ENCODE data around the gene HDAC4.
A peak's percentile ranks its signal among the peaks of the same experiment; 100 is the strongest.

HDAC4 gene

DNA sequence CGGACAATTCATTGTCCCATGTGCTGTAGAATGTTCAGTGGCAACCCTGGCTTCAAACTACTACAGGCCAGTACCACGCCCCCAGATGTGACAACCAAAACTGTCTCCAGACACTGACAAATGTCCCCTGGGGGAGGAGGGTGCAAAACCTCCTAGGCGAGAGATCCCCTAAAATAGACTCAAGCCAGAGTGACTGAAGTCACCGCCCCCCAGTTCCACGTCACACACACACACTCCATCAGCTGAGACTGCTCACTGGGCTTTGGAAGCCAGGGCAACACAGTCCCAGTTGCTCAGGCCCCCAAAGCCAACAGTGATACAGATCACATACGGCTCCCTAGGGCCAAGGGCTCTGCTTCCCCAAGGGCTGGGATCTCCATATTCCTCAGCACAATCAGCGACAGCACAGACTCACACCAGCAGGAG, 19.1 kb downstream of the HDAC4 start:
- no peak for DNase-seq

DNA sequence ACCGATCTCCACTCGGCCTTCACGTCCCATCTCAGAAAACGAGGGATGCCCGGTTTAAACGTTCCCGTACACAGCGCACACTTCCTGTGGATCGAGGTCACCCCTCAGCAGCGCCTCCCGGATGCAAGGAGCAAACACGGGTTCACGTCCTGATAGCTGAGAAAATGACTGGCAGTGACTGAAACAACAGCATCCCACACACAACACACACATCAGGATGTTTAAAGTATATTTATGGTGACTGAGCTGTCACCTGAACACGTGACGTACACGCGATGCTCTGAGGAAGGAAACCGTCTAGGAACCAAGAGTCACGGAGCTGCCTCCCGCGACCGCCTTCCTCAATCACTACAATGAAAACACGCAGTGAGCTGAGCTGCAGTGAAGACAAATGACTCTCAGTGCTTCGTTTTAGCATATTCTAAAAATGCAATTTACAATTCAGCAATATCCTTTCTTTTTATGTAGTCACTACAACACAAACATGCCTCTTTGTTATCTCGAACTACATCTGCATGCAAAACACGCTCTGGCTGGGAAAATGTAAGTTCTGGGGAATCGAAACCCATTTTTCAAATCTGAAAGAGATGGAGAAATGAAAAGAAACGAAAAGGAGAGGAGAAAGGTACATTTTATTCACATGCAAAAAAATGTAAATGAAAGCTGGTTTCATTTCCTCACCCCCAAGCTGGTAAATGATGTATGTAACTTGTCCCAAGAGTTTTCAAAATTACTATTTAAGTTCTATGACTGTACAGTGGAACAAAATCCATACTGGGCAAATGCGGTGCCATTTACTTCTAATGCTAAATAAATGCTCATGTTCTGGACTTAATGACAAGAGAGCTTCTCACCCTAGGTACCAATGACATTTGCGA, 19.8 kb downstream of the HDAC4 start:
- DNase-seq, result no peak

DNA sequence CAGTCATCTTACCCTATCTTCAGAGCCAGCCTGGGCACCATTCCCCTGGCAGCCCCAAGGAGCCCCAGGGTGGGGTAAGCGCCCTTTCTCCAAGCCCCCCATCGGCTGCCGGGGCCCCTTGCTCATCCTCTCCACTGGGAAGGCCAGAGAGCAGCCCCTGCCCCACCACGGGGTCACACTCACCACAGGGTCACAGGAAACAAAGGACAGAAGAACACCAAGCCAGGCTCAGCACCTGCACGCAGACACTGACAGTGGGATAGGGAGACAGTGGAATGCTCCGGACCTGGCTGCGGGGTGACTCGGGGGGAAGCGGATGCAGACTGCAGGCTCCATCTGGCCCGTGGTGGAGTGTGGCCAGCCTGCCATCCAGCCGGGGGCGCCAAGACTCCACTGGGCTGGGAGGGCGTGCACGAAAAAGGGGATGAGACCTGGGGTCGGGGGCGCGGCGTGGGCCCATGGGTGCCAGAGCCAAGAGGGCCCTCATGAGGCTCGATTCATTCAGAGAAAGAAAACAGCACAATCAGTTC, 21.1 kb downstream of the HDAC4 start:
- peak in 1 of 2 experiments; percentile 14 for DNase-seq

DNA sequence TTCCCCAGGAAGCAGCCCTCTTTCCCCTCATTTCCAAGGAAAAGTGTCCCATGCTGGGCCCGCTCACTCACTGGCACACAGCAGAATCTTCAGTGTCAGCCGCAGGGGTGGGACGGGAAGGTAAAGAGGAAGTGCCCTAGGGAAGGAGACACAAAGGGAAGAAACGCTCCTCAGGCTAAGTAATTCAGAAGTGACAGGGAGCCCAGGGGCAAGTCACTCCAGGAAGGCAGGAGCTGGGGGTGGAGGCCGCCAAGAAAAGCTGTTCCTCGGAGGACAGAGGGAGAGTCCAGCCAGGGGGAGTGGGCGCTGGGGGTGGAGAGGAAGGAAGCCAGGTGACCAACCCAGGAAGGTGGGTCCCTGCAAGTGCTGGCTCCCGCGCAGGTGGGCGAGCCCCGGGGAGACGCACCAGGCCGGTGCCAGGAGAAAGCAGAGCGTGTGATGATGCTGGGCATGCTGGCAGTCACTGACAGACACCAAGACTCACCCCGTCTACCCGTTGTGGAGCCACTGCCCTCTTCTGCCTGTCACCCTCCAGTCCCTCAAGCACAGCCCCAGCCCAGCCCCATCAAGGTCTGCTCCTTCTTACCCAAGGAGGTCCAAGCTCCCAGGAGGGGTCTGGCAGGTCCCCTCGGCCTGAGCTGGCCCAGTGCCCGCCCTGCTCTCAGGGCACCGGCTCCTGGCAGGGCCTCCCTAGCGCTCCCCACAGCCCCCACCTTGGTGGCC, 21.7 kb downstream of the HDAC4 start:
- DNase-seq, result no peak

DNA sequence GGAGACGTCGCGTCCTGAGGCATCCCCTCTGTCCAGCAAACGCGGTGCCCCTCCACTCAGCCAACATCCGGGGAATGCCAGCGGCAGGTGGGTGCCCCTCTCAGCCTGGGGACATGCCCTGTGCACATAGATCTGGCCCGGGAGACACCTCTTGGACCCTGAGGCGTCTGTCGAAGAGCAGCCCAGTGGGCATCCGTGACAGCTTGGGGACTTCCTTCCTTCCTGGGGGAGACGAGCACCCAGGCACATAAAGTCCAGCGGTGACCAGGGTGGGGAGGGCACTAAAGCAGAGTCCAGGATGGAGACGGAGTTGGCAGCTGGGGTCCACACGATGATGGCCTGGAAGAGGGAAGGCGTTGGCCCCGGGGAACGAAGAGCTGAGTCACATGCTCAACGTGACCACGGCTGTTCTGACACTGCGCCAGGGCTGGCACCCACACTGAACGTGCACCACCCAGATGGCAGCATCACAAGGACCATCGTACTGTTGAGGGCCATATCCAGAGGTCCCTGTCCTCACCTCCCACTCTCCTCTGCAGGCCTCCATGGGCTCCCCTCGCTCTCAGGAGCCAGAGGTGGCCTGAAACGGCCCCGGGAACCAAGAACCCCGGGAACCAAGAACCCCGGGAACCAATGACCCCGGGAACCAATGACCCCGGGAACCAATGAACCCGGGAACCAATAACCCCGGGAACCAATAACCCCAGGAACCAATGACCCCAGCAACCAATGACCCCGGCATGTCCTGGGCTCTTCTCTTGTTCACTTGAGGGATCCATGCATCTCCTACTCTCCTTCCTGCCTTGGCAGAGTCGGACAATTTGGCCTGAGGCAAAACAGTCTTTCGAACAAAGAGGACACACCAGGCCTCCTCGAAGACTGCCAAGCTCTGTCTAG, 22.6 kb downstream of the HDAC4 start:
- DNase-seq, result no peak

DNA sequence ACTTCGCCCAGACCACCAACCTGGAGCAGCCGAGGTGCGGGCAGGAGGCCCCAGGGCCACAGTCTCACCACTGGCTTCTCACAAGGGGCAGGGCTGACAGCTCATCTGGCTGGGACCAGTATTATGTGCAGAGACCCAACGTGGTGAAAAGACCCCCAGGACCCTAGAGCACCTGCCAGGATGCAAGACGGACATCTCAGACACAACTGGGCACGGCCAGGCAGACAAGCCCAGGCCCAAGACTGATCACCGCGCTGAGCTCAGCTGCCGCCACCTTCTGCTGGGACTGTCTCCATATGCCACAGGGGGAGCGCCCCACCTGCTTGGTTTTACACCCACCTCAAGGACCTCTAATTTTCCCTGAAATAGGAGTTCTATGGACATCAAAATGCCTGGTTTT, 23.2 kb downstream of the HDAC4 start:
- DNase-seq, result no peak

DNA sequence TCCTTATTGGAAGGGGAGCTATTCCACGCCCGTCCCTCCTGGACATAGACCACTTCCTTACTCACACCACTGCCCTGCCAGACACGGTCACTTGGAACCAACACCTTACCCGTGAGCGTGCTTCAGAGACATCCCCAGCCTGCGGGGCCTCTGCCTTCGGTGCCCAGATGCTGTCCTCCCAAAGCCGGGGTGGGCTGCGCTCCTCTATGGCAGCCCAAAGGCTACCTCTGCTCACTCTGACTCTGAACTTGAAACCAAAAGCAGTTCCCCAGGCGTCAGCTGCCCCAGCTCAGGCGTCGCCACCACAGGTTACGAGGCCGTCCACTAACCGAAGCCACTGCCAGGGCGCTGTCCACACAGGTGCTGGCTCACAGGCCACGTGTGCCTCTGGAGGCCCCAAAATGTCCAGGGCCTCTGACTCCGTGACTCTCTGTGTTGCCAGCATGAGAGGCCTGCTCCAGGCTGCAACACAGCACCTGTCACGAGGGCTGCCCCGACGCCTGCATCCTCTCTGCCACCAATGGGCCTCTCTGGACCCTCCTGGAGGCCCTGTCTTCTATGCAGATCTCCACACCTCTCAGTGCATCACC, 23.8 kb downstream of the HDAC4 start:
- no peak for DNase-seq

DNA sequence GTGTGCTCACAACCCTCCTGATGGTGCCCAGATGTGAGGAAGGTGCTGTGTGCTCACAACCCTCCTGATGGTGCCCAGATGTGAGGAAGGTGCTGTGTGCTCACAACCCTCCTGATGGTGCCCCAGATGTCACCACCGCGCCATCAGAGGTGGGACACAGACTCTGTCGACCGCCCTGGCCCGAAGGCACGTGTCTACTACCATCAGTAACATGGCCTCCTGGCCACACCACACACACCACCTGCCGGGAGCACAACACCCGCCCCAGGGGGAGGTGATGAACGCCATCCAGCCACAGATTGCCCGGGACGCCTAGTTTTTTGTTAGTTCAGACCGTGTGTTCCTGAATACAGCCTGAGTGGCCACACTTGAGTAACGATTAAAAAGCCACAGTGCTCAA, 24.5 kb downstream of the HDAC4 start:
- DNase-seq, result no peak

DNA sequence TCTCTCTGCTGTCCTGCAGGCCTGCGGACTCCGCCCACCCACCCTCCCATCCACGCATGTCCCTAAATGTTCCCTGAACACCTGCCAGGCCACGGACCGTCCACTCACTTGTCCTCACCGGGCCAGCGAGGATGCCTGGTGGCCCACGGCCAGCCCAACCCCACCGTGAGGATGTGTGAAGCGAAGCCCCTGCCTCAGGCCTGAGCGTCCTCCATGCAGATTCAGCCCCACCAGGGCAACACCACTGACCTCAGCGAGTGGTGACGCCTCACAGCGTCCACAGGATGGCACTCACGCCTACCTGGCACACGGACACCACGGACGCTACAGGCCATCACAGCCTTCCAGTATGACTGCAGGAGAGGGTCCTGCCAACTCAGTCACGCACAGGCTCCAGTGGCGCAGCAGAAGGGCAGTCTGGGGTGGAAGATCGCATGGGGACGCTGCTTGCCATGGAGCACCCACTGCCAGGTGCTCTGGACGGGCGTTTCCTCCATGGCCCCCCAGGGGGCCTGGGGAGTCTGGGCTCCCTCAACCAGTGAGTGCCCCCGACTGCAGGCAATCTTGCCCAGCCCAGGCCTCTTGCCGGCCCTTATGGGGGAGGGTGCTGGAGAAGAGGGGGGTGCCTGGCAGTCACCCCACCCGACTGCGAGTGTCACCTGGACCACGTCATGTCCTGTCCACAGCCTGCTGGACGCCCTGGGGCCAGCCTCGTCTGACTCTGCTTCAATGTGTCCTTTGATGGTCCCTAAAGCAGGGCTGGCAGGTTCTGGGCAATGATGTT, 25.4 kb downstream of the HDAC4 start:
- no peak for DNase-seq

DNA sequence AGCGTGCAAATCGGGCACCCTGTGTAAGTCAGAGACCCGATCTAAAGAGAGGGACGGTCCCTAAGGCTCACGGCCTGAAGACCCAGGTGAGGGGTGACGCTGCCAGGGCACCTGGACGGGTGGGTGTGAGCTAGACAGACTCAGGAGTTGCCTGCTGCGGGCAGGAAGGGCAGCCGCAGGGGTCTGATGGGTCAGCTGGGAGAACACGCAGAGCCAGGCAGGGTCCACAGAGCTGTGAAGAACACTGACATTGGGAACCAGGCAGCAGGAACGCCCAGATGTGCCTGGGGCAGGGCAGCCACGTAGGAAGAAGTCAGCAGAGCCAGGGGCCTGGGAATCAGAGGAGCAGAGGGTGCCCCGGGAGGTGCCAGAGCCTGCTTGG, 25.9 kb downstream of the HDAC4 start:
- no peak for DNase-seq

DNA sequence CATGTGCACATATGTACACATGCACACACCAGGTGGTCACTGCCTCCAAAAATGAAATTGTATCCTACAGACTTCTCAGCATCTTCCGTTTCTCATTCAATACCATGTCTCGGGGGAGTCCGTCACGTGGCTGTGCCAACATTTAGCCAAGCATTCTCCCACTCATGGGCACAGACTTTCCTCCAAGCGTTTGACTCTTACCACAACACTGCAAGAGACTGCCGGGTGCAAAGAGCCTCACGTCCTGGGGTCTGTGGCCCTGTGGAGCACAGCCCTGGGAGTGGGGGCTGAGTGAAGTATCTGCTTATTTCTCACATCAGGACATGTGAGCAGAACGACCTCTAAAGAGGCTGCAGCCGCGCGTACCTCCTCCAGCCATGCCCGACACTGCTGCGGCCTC, 28.0 kb downstream of the HDAC4 start:
- no peak for DNase-seq

DNA sequence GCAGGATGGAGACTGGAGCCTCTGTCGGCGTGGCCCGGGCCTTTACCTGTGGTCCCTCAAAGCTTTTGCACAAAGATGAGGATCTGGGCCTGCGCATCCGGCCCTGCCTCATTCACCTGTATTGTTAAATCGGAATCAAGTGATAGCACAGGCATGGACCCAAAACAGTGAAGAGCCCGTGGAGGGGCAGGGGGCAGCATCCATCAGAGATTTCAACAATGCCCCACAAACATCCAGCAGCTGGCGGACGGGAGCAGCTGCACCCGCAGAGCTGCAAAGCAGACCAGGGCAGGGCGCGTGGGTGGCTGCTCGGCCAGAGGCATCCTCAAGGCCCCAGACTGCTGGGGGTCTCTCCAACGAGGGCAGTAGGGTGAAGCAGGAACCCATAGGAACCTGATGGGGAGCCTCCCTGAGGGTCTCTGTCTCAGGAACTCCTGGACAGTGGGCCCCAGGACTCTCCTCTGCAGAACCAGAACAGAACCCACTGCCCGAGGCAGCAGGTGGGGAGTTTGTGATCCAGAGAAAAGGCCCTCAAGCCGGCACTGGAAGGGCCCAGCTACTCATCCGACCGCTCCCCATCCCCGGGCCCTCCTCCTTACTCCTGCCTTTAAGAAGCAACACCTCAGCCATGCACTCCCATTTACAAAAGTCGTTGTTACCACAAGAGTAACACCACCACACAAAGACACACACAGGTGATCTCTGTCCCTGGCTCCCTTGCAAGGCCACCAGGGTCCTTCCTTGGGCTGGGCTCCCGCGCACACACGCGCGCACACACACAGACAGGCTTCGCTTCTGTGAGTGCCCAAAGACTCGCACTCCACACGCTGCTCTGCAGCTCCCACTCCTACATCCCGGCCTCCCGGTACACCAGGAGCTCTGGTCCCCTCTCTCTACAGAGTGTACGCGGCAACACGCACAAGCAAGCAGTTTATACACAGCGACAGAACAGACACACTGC, 28.8 kb downstream of the HDAC4 start:
- no peak for DNase-seq

DNA sequence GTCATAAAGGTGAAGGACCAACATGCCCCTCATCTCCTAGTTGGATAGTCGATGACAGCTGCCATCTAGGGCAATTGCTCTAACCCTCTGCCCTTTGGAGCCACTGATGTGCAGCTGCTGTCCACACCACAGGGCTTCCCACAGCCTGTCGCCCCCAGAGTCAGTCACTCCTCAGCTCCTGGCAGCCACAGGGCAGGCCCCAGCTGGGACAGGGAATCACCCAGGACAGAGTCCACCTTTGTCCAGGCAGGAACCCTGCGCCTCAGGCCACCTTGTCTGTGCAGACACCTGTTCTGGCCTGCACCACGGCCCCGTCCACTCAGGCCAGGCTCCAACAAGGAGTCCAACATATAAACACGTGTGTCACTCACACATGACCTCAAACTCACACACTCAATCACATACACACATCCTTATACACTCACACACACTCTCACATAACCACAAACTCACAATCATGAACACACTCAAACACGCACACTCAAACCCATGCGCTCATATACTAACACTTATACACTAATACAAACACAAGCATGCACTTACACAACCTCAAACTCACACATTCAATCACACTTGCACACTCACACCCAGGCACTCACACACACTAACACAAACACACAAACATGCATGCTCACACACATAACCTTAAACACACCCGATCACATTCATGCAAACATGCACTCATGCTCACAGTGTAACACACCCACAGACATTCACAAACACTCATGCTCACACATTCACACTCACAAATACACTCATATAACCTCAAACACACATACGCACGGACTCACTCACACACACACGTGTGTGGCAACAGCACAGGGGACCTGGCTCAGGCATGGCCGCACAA, 29.7 kb downstream of the HDAC4 start:
- DNase-seq, result no peak

DNA sequence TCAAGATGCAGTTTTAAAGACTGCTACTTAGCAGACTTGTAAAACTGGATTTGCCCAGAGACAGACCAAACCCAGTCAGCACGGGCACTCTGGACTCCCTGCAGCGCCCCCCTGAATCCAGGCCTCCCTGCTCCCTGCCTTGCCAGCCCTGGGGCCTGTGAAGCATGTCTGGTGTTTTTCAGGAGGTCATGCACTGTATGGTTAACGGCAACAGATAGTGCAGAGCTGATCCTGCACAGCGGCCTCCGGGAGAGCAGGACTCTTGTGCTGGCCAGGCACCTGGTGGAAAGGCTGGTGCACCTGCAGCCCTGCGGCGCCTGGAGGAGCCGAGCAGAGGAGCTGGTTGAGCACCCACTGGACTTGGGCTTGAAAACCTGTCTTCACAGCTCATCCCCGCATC, 30.4 kb downstream of the HDAC4 start:
- DNase-seq, result no peak

DNA sequence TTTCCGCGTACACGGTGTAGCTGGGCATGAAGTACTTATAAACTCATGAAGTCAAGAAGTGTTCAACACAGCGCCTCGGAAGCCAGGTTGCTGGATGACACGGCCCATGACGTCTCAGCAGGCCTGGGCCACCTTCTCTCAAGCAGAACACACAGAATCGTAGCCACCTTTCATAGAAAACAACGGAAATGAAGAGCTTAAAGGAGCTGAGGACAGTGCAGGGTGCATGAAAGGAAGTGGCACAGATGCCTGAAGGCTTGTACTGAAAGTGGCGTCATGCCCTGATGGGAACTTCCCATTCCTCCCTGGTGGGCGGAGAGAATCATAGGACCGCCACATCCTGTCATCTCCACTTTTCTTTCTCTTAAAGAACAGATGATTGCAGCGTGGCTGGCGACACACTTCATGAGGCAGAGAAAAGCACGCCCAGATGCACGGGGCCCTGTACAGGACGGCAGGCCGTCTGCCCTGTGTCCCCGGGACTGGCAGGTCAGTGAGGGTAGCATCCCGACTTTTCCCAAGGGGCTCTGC, 31.1 kb downstream of the HDAC4 start:
- DNase-seq, result no peak

DNA sequence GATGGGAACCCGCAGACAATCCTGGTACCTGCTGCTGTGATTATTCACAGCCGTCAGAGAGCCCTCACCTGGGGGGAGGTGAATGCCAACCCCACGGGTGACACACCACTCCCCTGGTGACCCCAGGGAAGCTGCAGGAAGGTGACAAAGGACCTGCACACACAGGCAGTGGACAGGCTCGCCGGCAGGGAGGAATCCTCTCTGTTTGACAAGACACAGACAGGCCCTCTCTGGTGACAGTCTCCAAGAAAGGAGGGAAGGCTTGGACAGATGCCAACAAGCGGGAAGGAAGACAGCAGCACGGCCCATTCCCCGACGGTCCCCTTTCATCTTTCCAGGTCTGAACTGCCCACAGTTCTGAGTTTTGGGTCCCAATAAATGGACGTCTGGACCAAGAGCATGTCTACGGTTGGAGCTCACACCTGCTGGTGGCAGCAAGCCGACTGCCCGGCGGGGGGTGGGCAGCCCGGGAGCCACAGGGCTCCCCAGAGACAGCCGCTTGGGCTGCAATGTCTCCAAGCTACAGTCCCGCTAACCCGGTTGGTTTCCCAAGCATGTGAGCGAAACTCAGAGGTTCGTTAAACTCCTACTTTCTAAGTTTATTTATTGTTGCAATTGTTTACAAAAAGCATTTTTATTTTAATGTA, 31.8 kb downstream of the HDAC4 start:
- no peak for DNase-seq

DNA sequence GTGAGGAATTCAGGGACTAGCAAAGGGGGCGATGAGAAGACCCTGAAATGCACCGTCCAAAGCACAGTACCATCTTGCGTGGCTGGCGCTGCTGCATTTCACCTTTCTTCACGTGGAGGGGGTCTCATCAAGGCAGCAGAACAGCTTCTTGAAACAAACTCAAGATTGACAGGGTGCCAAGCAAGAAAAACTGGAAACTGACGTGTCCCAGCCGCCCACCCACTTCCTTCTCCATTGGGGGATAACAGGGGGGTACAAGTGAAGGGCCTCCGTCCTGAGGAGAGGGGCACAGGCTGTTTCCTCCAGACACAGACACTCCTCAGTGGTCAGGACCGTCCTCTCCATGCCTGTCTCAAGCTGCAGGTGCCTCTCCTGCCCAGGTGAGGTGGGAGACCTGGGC, 32.5 kb downstream of the HDAC4 start:
- DNase-seq, result no peak

DNA sequence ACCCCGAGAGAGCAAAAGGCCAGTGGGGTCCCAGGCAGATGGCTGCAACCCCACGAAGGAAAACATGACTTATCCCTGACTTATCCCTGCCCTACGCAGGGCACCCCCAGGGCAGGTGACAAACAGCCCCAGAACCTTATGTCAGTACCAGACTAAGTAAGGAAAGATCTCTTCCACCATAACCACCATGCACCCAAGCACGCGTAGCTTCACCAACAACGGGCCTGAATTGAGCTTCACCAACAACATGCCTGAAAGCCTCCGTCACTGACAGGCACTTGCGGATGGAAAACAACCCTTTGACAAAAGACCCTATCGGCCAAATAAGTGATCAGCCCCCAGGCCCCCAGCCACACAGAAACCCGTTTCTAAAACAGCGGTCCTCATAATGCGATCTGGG, 34.1 kb downstream of the HDAC4 start:
- DNase-seq, result no peak

Measured in cerebellar nuclear complex (tissue), 1 donor.